Astrocyte (in vitro differentiated cells and primary cell): ENCODE results near the gene MON1B. TPM values are rescaled to one million over a fixed set of nuclear protein-coding genes. Genes with fewer than 3 reads are reported as not detected.
"Not testable (repeated sequence)": the region's sequence is repeated elsewhere in the genome, so short reads cannot be mapped to it uniquely, and the experiment has no call there.

Source experiments
- DNase-seq: peaks from one replicate; pipeline ENCODE4 v3.0.0-alpha.2; 2010; ENCODE audit warnings: low read depth
- FAIRE-seq: peaks from 2 replicates; lab custom pipeline; 2011; peaks lifted over from hg19 to GRCh38; lab: Jason Lieb, UNC
- H2AFZ ChIP-seq: 2 replicates; pipeline ENCODE4 v1.6.0; 2012; ENCODE audit warnings: low read depth, low read length, inconsistent platforms
- H3K27ac ChIP-seq: 2 replicates; pipeline ENCODE4 v1.5.1; 2011; ENCODE audit warnings: low read depth, low read length, inconsistent platforms
- H3K27me3 ChIP-seq: 2 replicates; pipeline ENCODE4 v1.6.0; 2011; ENCODE audit warnings: low read length, inconsistent platforms; ENCODE audit not compliant: insufficient read depth
- H3K36me3 ChIP-seq: 2 replicates; pipeline ENCODE4 v1.5.1; 2011; ENCODE audit warnings: low read length, inconsistent platforms; ENCODE audit not compliant: insufficient read depth
- H3K4me1 ChIP-seq: 2 replicates; pipeline ENCODE4 v1.5.1; 2011; ENCODE audit warnings: low read length, inconsistent platforms; ENCODE audit not compliant: insufficient read depth
- H3K4me2 ChIP-seq: 2 replicates; pipeline ENCODE4 v1.6.0; 2012; ENCODE audit warnings: low read length, inconsistent platforms
- H3K4me3 ChIP-seq: 2 replicates; pipeline ENCODE4 v1.5.1; 2011; ENCODE audit warnings: low read depth, mild to moderate bottlenecking, low read length, inconsistent platforms; ENCODE audit not compliant: insufficient read depth
- H3K79me2 ChIP-seq: 2 replicates; pipeline ENCODE4 v1.6.0; 2012; ENCODE audit warnings: mild to moderate bottlenecking, low read length, inconsistent platforms; ENCODE audit not compliant: insufficient read depth
- H3K9ac ChIP-seq: 2 replicates; pipeline ENCODE4 v1.6.0; 2012; ENCODE audit warnings: mild to moderate bottlenecking, low read length, inconsistent platforms
- H3K9me3 ChIP-seq: 2 replicates; pipeline ENCODE4 v1.5.1; 2012; ENCODE audit warnings: low read depth, mild to moderate bottlenecking, low read length, inconsistent platforms; ENCODE audit not compliant: insufficient read depth
- H4K20me1 ChIP-seq: 2 replicates; pipeline ENCODE4 v1.6.0; 2012; ENCODE audit warnings: low read length, inconsistent platforms; ENCODE audit not compliant: insufficient read depth
- H3K27ac Mint-ChIP-seq: one replicate; pipeline ENCODE4 v1.8.0; 2021; ENCODE audit warnings: mild to moderate bottlenecking, mixed read lengths; ENCODE audit not compliant: unreplicated experiment
- H3K27me3 Mint-ChIP-seq: one replicate; pipeline ENCODE4 v1.8.0; 2021; ENCODE audit warnings: low read depth, mixed read lengths; ENCODE audit not compliant: unreplicated experiment
- H3K36me3 Mint-ChIP-seq: one replicate; pipeline ENCODE4 v1.8.0; 2021; ENCODE audit warnings: low read depth, mixed read lengths; ENCODE audit not compliant: unreplicated experiment
- H3K4me1 Mint-ChIP-seq: one replicate; pipeline ENCODE4 v1.8.0; 2021; ENCODE audit warnings: low read depth, mixed read lengths; ENCODE audit not compliant: unreplicated experiment
- H3K4me3 Mint-ChIP-seq: one replicate; pipeline ENCODE4 v1.8.0; 2021; ENCODE audit warnings: mild to moderate bottlenecking, moderate library complexity, mixed read lengths; ENCODE audit not compliant: unreplicated experiment
- H3K9me3 Mint-ChIP-seq: one replicate; pipeline ENCODE4 v1.8.0; 2021; ENCODE audit warnings: mild to moderate bottlenecking, mixed read lengths; ENCODE audit not compliant: unreplicated experiment
- EZH2 ChIP-seq: IDR thresholded peaks from 2 replicates; pipeline ENCODE4 v1.6.1; 2012; ENCODE audit warnings: mild to moderate bottlenecking, low read length, inconsistent platforms; ENCODE audit not compliant: insufficient read depth
- total RNA-seq: library from RNA; stranded (reverse); gene quantifications from 2 replicates; pipeline ENCODE4 v1.2.1, GENCODE V29; 2021
- TF ChIP-seq, protein P1 (sequence below): IDR thresholded peaks from 2 replicates; pipeline ENCODE4 v1.5.1; 2011; ENCODE audit warnings: low read depth, mild to moderate bottlenecking, inconsistent platforms, low read length, moderate library complexity; ENCODE audit not compliant: insufficient read depth

Gene MON1B
- total RNA-seq, 1 donor from 2014 or later = 40.5 TPM

DNA sequence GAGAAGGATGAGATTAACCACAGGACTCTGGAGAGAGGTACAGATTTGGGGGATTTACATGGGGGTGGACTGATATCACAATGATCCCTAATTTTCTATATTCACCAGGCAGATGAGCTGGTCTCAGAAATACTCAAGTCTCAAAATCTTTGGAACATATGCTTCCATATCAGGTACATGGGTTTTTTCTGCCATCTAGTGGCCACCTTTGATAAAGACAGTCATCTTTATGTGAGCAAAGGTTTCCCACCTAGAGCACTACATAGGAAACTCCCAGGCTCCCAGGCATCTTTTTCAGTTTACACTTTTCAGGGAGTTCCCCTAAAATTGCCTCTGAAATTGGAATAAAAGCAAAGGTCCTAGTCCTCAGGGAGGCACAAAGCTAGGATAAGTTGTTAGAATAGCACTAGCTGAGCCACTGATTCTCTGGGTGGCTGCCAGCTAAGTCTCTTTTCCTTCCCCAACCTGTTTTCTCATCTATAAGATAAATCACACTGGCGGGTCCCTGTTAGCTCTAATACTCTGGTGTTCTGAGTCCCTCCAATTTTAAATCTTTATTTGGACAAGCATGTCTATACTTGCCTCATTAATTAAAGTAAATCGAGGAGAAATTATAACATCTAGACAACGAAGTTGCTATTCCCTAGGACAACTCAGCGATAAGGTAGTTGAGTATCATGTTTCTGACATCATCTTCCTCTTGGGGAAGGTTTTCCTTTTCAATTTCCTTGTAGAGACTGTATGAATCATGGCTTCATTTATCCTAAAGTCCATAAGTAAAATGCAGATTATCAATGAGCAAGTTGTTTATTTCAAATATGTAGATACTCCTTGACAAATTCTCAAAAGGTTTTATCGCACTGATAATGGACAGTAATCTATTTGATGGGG, 19.0 kb upstream of the MON1B start:
- no peaks in the 10 kb centered on the region for H3K79me2 ChIP-seq
- no peak overlapping the region for H3K27ac ChIP-seq
- Mint-ChIP-seq H3K4me1 (no peaks in the 10 kb centered on the region), H3K27ac (no peak overlapping the region), H3K27me3 (peaks cover 11% of the 10 kb centered on the region), H3K36me3 (no peaks in the 10 kb centered on the region), H3K9me3 (no peaks in the 10 kb centered on the region), H3K4me3 (no peak overlapping the region)
- H3K36me3 ChIP-seq = no peaks in the 10 kb centered on the region
- no peaks in the 10 kb centered on the region for H3K27me3 ChIP-seq
- H3K9ac ChIP-seq = no peak overlapping the region
- H3K4me2 ChIP-seq = no peak overlapping the region
- FAIRE-seq (peak; percentile 45), DNase-seq (peak; percentile 22)
- H3K9me3 ChIP-seq = no peaks in the 10 kb centered on the region
- no peak overlapping the region for H2AFZ ChIP-seq
- no peaks in the 10 kb centered on the region for H4K20me1 ChIP-seq
- TF ChIP-seq, protein P1, sequence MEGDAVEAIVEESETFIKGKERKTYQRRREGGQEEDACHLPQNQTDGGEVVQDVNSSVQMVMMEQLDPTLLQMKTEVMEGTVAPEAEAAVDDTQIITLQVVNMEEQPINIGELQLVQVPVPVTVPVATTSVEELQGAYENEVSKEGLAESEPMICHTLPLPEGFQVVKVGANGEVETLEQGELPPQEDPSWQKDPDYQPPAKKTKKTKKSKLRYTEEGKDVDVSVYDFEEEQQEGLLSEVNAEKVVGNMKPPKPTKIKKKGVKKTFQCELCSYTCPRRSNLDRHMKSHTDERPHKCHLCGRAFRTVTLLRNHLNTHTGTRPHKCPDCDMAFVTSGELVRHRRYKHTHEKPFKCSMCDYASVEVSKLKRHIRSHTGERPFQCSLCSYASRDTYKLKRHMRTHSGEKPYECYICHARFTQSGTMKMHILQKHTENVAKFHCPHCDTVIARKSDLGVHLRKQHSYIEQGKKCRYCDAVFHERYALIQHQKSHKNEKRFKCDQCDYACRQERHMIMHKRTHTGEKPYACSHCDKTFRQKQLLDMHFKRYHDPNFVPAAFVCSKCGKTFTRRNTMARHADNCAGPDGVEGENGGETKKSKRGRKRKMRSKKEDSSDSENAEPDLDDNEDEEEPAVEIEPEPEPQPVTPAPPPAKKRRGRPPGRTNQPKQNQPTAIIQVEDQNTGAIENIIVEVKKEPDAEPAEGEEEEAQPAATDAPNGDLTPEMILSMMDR = peak; percentile 81
- no peak for TF ChIP-seq EZH2
- no peaks in the 10 kb centered on the region for H3K4me1 ChIP-seq
- no peak overlapping the region for H3K4me3 ChIP-seq

DNA sequence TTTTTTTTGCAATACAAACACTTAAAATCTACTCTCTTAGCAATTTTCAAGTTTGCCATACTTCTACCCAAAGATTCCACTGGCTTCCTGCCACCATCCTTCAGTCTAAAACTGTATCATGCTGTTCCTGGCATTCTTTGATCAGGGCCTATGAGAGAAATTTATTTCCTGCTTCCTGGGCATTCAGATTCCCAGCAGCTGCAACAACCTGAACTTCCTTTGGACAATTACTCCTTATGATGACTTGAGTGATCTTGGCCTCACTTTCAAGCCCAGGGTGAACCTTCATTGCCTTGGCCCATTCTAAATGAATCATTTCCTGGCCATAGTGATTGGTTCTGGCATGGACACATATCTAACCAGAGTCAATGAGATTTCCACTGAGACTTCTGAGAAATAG, 18.0 kb upstream of the MON1B start:
- no peaks in the 10 kb centered on the region for H3K79me2 ChIP-seq
- peaks cover 9% of the 10 kb centered on the region for H3K27me3 Mint-ChIP-seq
- no peak overlapping the region for H3K4me2 ChIP-seq
- no peak for TF ChIP-seq EZH2
- TF ChIP-seq, protein P1 = no peak
- H3K4me1 Mint-ChIP-seq = no peaks in the 10 kb centered on the region
- no peak overlapping the region for H3K4me3 ChIP-seq
- no peak overlapping the region for H3K27ac Mint-ChIP-seq
- H3K27ac ChIP-seq = no peak overlapping the region
- no peak overlapping the region for H3K4me3 Mint-ChIP-seq
- no peaks in the 10 kb centered on the region for H3K9me3 ChIP-seq
- no peaks in the 10 kb centered on the region for H3K27me3 ChIP-seq
- H3K4me1 ChIP-seq = no peaks in the 10 kb centered on the region
- H3K36me3 ChIP-seq = no peaks in the 10 kb centered on the region
- no peak overlapping the region for H2AFZ ChIP-seq
- no peaks in the 10 kb centered on the region for H3K9me3 Mint-ChIP-seq
- no peak overlapping the region for H3K9ac ChIP-seq
- H4K20me1 ChIP-seq = no peaks in the 10 kb centered on the region
- FAIRE-seq (no peak), DNase-seq (no peak)
- H3K36me3 Mint-ChIP-seq = no peaks in the 10 kb centered on the region

DNA sequence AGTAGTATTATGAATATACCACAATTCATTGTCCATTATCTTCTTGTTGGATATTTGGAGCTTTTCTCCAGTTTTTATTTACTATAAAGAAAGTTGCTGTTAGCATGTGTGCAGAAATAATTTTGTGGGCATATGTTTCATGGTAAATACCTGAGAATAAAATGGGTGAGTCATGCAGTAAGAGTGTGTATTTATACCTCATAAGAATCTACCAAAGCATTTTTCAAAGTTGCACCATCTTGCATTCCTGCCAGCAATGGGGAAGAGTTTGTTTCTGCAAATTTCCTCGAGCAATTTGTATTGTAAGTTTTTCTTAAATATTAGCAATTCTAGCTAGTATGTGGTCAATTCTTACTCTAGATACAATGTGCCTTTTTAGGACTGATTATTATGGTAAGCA, 7.9 kb upstream of the MON1B start:
- no peak overlapping the region for H3K27ac ChIP-seq
- Mint-ChIP-seq H3K27ac (no peak overlapping the region), H3K27me3 (no peaks in the 10 kb centered on the region), H3K36me3 (no peaks in the 10 kb centered on the region), H3K9me3 (no peaks in the 10 kb centered on the region), H3K4me1 (no peaks in the 10 kb centered on the region), H3K4me3 (no peak overlapping the region)
- TF ChIP-seq EZH2 = no peak
- TF ChIP-seq, protein P1 = no peak
- H3K4me1 ChIP-seq = no peaks in the 10 kb centered on the region
- FAIRE-seq = no peak
- H3K4me2 ChIP-seq = no peak overlapping the region
- no peaks in the 10 kb centered on the region for H3K36me3 ChIP-seq
- H3K4me3 ChIP-seq = no peak overlapping the region
- no peaks in the 10 kb centered on the region for H4K20me1 ChIP-seq
- no peaks in the 10 kb centered on the region for H3K9me3 ChIP-seq
- H3K79me2 ChIP-seq = no peaks in the 10 kb centered on the region
- no peak overlapping the region for H3K9ac ChIP-seq
- H2AFZ ChIP-seq = no peak overlapping the region
- no peaks in the 10 kb centered on the region for H3K27me3 ChIP-seq
- DNase-seq = peak; percentile 4

DNA sequence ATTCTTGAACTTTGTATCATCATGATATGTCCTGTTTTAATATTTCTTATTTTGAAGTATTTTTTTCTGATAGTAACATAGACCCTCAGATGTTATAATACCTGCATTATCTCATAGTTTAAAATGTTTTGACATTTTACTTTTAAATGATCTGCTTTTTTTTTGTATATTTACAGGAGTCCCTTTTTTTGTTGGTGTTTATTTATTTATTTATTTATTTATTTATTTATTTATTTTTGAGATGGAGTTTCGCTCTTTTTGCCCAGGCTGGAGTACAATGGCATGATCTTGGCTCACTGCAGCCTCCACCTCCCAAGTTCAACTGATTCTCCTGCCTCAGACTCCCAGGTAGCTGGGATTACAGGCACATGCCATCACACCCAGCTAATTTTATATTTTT, 4.7 kb upstream of the MON1B start:
- not testable (repeated sequence) for H3K9me3 ChIP-seq, H3K79me2 ChIP-seq, H4K20me1 ChIP-seq, H3K4me1 Mint-ChIP-seq, H3K9me3 Mint-ChIP-seq, H3K27me3 Mint-ChIP-seq, H3K4me3 ChIP-seq, H3K4me3 Mint-ChIP-seq, H3K27me3 ChIP-seq, H3K4me2 ChIP-seq, H3K27ac Mint-ChIP-seq, FAIRE-seq, H2AFZ ChIP-seq, H3K9ac ChIP-seq, H3K36me3 Mint-ChIP-seq, H3K27ac ChIP-seq, H3K4me1 ChIP-seq, H3K36me3 ChIP-seq, DNase-seq
